Activated T-helper 17 cell treated with anti-CD3 and anti-CD28 coated beads, Interleukin-2, amount 50 U/mL, for 72 hours (primary cell): ENCODE data around the gene TMEM132E. TPM values are rescaled to one million over a fixed set of nuclear protein-coding genes. Genes with fewer than 3 reads are reported as not detected.

ENCODE experiments used
- ATAC-seq: fragments of 150-1000 bp; cut with Tn5 transposase; replicated peaks from 2 replicates; pipeline ENCODE4 v1.10.0; 2021; ENCODE audit warnings: mild to moderate bottlenecking, moderate library complexity
- H3K27ac Mint-ChIP-seq: one replicate; pipeline ENCODE4 v1.8.0; 2022; ENCODE audit warnings: mixed read lengths
- H3K27me3 Mint-ChIP-seq: one replicate; pipeline ENCODE4 v1.8.0; 2022; ENCODE audit warnings: mixed read lengths
- H3K36me3 Mint-ChIP-seq: one replicate; pipeline ENCODE4 v1.8.0; 2022; ENCODE audit warnings: low read depth, mild to moderate bottlenecking, mixed read lengths
- H3K4me1 Mint-ChIP-seq: one replicate; pipeline ENCODE4 v1.8.0; 2022; ENCODE audit warnings: mixed read lengths
- H3K4me3 Mint-ChIP-seq: one replicate; pipeline ENCODE4 v1.8.0; 2022; ENCODE audit warnings: mild to moderate bottlenecking, mixed read lengths
- H3K9me3 Mint-ChIP-seq: one replicate; pipeline ENCODE4 v1.8.0; 2022; ENCODE audit warnings: mixed read lengths
- total RNA-seq, 2 donors: library from RNA; stranded (reverse); gene quantifications; one replicate each; pipeline ENCODE4 v1.2.3, GENCODE V29; 2022

The TMEM132E gene
- total RNA-seq, 2 donors from 2014 or later = not detected

DNA sequence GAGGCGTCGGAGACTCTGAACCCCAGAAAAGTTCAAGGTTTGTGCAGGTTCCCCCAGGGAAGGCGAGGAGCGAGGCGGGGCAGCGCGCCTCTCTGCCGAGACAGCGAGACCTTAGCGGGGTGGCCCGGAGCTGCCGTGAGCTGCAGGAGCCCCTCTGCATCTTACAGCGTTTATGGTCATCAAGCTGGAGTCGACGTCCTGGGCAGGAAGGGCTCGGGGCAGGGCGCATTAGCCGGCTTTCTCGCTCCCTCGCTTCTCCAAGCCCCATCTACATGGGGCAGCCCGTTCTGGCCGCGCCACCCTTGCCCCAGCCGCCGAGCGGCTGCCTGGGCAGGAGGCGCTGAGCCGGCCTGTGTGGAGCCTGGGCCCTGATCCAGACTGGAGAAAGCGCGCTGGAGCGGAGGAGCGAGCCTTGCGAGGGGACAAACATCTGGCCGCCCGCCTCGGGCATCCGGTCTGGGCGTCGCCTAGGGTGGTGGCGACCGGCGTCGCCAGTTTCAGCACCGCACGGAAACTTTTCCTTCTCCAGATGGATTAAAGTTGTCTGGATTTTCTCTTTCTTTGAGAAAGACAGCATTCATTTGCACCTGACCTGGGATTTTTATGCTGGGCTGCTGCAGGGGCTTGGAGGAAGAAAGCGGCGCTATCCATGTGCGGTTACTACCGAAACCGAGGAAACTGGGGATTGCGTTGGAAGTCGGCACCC, 750 bp downstream of the TMEM132E start:
- H3K36me3 Mint-ChIP-seq = no peaks in the 10 kb centered on the region
- no peaks in the 10 kb centered on the region for H3K9me3 Mint-ChIP-seq
- peak; percentile 31 for ATAC-seq
- H3K27me3 Mint-ChIP-seq = peaks cover 63% of the 10 kb centered on the region
- peak overlapping the region; percentile 72 for H3K4me3 Mint-ChIP-seq
- no peaks in the 10 kb centered on the region for H3K4me1 Mint-ChIP-seq
- H3K27ac Mint-ChIP-seq = no peak overlapping the region

DNA sequence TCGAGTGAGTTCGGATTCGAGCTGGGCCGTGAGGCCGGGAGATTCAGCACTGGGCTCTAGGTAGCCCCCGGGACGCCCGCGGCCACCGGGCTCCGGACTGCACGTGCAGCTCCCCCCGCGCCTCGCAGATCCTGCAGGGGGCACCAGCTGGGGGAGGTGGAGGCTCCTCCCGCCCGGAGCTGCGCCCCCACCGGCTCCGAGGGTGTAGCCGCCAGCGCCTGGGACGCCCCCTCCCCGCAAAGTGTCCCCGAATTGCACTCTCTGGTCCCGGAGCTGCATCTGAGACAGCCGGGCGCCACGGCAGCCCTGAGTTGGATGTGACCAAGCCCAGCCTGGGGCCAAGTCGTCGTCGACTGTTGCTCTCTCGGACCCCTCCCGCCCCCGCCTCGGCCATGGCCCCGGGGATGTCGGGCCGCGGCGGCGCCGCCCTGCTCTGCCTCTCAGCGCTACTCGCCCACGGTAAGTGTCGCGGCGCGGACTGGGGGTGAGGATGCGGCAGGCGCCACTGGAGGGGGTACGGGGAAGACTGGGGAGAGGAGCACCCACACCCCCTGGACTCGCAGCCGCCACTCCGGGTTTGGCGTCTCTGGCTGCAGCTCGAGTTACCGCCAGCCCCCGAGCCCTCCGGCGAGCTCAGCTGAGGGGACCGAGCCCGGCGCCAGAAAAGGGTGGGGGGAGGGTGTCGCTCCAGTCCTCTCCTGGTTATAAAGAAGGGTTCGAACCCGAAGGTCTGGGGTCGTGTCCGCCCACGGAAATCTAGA, 1.5 kb downstream of the TMEM132E start:
- Mint-ChIP-seq H3K4me1 (no peaks in the 10 kb centered on the region), H3K36me3 (no peaks in the 10 kb centered on the region), H3K27ac (no peak overlapping the region), H3K9me3 (no peaks in the 10 kb centered on the region), H3K27me3 (peaks cover 62% of the 10 kb centered on the region), H3K4me3 (peak overlapping the region; percentile 72)
- no peak for ATAC-seq

DNA sequence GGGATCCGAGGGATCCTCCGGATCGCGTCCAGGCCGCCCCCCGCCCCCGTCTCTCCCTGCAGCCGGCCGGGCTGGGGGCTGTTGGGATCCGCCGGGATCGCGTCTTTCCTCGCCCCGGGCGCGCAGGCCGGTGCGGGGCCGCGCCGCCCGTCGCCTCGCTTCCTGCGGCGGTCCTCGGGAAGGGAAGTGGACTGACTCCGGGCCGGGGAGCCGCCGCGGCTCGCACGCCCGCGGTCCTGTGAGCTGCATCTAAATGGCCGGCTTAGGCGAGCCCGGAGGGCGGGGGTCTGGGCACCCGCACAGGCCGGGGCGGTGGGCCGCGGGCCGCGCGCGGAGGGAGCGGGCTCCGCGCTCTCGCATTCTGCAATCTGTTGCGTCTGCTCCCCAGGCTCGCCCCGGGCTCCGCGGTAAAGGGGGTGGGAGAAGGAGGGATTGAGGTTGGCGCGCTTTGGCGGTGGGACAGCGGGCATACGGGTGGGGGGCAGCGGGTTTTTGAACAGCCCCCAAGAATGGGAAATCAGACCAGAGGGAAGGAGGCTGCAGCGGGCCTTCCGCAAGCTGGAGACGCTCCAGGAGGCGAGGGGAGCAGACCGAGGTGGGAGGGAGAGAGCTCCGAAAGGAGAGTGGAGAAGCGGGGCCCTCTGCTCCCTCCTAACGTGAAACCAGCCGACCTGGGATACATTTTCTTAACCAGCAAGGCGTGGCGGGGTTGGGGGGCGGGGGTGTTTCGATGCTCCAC, 2.2 kb downstream of the TMEM132E start:
- Mint-ChIP-seq H3K27ac (no peak overlapping the region), H3K9me3 (no peaks in the 10 kb centered on the region), H3K4me1 (no peaks in the 10 kb centered on the region), H3K36me3 (no peaks in the 10 kb centered on the region), H3K4me3 (no peak overlapping the region), H3K27me3 (peaks cover 60% of the 10 kb centered on the region)
- no peak for ATAC-seq

DNA sequence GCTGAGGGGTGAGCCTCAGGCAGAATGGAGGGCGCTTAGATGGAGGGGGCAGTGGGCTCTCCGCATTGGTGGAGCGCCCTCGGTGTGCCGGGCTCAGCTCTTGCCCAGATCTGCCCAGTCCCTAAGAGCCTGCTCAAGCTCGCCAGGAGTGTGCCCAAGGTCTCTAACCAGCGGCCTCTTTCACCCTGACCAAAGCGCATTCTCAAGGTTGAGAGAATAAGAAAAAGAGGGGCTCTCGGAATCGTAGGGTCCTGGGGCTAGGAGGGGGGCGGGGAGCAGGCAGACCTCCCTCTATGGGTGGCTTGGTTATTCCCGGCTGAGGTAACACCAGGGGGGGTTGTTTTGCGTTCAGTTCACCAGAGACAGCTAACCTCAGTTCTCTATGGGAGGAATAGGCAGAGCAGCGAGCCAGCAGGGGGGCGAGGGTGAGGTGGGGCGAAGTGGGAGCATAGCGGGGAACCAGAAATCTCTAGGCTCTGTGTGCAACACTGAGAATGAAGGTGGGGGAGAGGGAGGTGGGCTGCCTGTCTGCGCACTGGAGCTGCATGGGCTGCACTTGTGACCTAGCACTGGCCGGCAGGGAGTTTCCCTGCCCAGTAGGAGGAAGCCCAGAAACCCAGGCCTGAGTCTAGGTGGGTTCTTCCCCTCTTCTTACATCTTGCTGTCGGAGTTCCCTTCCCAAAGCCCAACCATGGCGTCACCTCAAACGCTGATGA, 3.0 kb downstream of the TMEM132E start:
- Mint-ChIP-seq H3K9me3 (no peaks in the 10 kb centered on the region), H3K4me1 (no peaks in the 10 kb centered on the region), H3K4me3 (no peak overlapping the region), H3K27ac (no peak overlapping the region), H3K36me3 (no peaks in the 10 kb centered on the region), H3K27me3 (peaks cover 53% of the 10 kb centered on the region)
- no peak for ATAC-seq

DNA sequence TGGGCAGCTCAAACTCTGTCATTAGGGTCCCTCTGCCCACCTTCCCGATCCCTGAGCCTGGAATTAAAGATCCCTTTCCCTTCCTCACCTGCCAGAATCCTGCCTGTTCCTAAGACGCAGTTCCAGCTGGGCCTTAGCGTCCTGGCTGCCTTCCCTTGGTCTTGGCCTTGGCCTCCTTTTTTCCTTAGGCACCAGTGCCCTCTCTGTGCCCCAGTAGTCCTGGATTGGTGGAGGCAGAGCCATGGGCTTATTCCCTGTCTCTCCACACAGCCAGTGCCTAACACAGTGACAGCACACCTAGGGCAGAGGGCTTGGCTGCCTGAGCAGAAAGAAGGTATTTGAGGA, 3.5 kb downstream of the TMEM132E start:
- no peak overlapping the region for H3K27ac Mint-ChIP-seq
- H3K27me3 Mint-ChIP-seq = peaks cover 49% of the 10 kb centered on the region
- no peaks in the 10 kb centered on the region for H3K4me1 Mint-ChIP-seq
- no peak overlapping the region for H3K4me3 Mint-ChIP-seq
- no peaks in the 10 kb centered on the region for H3K36me3 Mint-ChIP-seq
- no peaks in the 10 kb centered on the region for H3K9me3 Mint-ChIP-seq
- no peak for ATAC-seq

DNA sequence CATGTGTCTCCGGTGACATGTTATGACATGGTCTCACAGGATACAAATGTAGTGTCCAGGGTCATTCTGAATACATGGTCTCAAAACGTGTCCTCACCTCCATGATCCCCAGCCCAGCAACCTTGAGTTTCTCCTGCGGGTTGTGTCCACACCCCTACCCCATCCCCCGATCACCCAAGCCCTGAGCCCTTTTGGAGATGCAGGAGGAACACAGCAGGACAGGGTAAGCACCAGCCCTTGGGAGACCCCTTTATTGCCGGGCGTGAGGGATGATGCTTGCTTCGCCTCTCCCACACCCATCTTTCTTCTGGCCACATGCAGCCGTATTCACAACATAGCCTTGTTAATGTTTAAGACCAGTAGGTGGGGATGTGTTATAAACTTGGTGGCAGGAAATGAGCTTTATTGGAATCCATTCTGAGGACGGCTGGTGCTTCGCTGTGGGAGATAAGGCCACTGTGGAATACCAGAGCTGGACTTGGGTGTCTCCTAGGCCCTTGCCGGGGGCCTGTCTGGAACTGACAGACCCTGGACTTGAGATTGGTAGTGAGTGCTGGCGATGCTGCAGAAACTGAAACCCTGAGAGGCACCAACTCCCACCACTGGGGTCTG, 5.5 kb downstream of the TMEM132E start:
- no peaks in the 10 kb centered on the region for H3K4me1 Mint-ChIP-seq
- peaks cover 45% of the 10 kb centered on the region for H3K27me3 Mint-ChIP-seq
- no peak overlapping the region for H3K4me3 Mint-ChIP-seq
- no peak for ATAC-seq
- no peak overlapping the region for H3K27ac Mint-ChIP-seq
- no peaks in the 10 kb centered on the region for H3K9me3 Mint-ChIP-seq
- H3K36me3 Mint-ChIP-seq = no peaks in the 10 kb centered on the region

DNA sequence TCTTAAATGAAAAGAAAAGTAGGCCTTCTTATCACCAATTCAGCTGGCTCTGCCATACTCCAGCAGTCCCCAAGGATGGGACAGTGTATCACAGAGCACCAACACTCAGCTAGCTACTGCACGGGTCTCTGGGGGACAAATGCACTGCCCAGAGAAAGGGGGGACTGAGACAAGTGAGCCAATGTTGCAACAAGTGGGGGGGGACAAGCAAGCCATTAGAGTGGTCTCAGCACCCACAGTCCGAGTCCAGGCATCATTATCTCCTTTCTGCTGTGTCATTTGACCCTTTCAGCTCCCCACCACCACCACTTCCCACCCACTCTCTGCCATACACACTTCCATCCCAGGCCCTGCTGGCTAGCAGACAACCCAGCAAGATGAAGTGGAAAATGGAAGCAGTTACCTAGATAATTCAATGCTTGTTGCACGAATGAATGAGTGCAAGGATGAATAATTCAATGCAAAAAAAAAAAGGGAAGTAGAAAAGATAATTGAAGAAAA, 7.0 kb downstream of the TMEM132E start:
- H3K27me3 Mint-ChIP-seq = peaks cover 51% of the 10 kb centered on the region
- ATAC-seq = no peak
- H3K27ac Mint-ChIP-seq = no peak overlapping the region
- H3K36me3 Mint-ChIP-seq = no peaks in the 10 kb centered on the region
- H3K4me3 Mint-ChIP-seq = no peak overlapping the region
- no peaks in the 10 kb centered on the region for H3K4me1 Mint-ChIP-seq
- no peaks in the 10 kb centered on the region for H3K9me3 Mint-ChIP-seq

DNA sequence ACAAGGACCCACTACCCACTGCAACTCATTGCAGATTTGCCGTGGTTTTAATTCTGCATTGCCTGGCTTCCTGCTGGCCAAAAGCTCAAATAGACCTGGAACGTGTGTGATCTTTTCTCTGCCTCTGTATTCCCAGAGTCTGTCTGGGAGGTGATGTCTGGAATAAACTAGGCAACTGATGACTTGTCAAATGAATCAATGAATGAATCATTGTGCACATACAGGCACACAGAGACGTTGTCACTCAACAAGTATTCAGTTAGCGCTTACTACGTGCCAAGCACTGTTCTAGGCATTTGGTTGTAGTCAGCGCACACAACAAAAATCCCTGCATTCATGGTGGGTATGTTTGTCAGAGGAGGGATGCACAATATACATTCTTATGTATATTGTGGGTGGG, 8.9 kb downstream of the TMEM132E start:
- no peak overlapping the region for H3K27ac Mint-ChIP-seq
- no peak overlapping the region for H3K4me3 Mint-ChIP-seq
- no peak for ATAC-seq
- H3K4me1 Mint-ChIP-seq = no peaks in the 10 kb centered on the region
- peaks cover 43% of the 10 kb centered on the region for H3K27me3 Mint-ChIP-seq
- H3K36me3 Mint-ChIP-seq = no peaks in the 10 kb centered on the region
- H3K9me3 Mint-ChIP-seq = no peaks in the 10 kb centered on the region

DNA sequence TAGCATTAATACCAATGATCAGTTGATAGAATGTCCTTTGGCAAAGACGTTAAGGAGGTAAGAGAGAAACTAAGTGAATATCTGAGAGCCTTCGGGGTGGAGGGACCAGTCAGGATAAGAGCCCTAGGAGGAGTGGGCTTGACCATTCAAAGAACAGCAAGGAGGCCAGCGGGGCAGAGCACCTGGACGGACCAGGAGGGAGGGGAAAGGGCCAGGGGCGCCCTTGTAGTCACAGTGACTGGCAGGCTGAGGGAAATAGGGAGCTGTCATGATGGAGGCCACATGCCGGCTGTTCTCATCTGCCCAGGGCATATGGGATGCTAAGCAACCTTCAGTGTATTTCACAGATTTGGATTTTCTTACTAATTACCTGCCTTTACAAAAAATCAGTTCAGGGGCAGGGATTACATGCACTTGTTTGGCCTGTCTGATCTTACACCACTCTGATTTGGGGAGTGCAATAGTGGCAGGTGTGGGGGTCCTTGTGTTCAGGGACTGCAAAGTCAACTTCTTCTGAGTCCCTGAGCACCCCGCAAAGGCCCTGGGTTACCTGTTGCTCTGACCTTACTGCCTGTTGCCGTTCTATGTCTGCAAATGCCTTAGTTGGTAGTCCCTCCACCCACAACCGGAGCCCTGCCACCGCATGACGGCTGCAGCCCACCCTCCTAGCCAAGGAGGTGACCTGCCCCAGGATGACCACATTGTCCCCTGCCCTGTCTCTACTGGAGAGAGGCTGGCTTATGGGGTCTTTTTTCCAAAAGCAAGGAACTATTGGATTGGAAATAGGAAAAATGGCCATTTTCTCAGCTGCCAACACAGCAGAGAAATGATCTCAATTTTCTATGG, 10.0 kb downstream of the TMEM132E start:
- Mint-ChIP-seq H3K9me3 (no peaks in the 10 kb centered on the region), H3K36me3 (no peaks in the 10 kb centered on the region), H3K27ac (no peak overlapping the region), H3K27me3 (peaks cover 43% of the 10 kb centered on the region), H3K4me3 (no peak overlapping the region), H3K4me1 (peaks cover 5% of the 10 kb centered on the region)
- ATAC-seq = no peak

DNA sequence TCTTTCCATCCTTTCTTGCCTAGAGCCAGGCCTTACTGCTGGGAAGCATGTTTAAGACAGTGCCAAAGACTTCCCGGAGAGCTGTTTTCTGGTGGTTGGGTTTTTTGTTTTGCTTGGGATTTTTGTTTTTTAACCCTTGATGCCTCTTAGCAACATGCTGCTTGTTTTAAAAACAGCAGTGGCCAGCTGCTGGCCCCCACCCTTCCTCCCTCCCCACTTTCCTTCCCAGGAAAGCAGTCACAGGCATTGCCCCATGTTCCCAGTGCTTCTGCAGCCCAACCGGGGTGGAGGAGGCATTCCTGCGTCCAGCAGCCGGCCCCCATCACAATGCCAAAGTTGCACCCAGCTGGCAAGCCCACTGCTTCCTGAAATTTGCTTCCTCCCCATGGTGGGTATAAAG, 12.6 kb downstream of the TMEM132E start:
- Mint-ChIP-seq H3K9me3 (no peaks in the 10 kb centered on the region), H3K4me3 (no peak overlapping the region), H3K27me3 (peaks cover 46% of the 10 kb centered on the region), H3K27ac (no peak overlapping the region), H3K36me3 (no peaks in the 10 kb centered on the region), H3K4me1 (peaks cover 5% of the 10 kb centered on the region)
- ATAC-seq = no peak

DNA sequence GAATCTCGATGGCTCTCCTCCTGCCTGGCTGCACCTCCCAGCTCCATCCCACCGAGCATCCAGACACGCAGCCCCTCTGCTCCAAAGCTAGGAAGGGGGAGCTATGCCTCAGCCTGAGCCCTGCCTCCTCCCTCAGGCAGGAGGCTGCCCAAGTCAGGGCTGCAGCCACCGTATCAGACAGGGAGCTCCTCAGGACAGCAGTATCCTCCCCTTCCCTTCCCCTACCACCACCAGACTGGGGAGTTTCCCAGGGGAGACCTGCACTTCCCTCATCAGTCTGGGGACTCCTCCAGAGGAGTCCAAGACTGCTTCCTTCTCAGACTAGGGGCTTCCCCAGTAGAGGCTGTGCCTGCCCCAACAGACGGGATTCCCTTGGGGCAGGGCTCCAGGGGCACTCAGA, 17.5 kb downstream of the TMEM132E start:
- Mint-ChIP-seq H3K27me3 (peaks cover 44% of the 10 kb centered on the region), H3K4me1 (peaks cover 5% of the 10 kb centered on the region), H3K36me3 (no peaks in the 10 kb centered on the region), H3K27ac (no peak overlapping the region), H3K4me3 (no peak overlapping the region), H3K9me3 (no peaks in the 10 kb centered on the region)
- no peak for ATAC-seq

DNA sequence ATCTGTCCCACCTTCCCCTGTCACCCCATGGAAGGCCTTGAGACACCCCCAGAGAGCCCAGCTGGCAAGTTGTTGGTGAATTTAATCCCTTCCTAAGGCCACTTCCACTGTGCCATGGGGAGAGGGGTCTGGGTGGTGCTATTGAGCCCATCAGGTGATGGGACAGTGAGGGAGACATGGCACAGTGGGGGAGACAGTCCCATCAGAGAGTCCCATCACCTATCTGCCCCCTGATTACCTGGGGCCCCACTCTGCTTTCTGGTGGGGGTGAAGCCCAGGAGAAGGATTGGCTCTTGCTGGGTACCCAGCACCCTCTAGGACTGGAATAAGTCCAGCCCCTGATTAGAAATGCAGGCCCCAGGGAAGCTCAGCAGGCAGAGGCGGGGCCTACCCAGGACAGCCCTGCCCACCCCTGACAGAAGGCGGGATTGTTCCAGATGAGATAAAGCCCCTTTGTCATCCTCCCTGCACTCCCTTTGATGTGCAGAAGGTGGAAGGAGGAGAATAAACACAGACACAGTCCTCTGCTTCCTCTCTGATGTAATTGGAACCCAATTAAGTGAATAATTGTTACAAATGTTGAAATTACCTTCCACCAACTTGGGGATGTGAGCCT, 18.9 kb downstream of the TMEM132E start:
- no peaks in the 10 kb centered on the region for H3K36me3 Mint-ChIP-seq

DNA sequence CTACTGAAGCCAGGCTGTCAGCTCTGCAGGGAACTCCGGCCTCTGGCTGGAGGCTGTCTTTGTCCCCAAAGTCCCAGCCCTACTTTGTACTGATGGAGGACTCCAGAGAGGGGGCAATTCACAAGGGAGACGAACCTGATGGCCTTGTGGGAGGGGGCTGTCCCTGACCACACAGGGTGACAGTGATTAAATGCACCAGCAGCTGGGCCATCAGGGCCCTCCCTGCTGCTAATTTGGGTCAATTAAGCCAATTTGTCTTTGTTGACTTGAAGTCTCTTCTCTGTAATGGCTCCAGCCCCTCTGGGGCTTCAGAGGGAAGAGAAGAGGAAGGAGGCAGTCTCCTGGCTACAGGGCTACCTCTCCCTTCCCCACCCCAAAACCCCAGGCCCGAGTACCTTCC, 22.0 kb downstream of the TMEM132E start:
- H3K9me3 Mint-ChIP-seq = no peaks in the 10 kb centered on the region
- H3K36me3 Mint-ChIP-seq = no peaks in the 10 kb centered on the region
- no peak for ATAC-seq
- H3K27ac Mint-ChIP-seq = no peak overlapping the region
- H3K4me3 Mint-ChIP-seq = no peak overlapping the region
- no peaks in the 10 kb centered on the region for H3K4me1 Mint-ChIP-seq
- H3K27me3 Mint-ChIP-seq = peaks cover 32% of the 10 kb centered on the region

More for the DNA sequence above, 18.9 kb downstream of the TMEM132E start:
- no peak overlapping the region for H3K27ac Mint-ChIP-seq
- H3K4me3 Mint-ChIP-seq = no peak overlapping the region
- no peaks in the 10 kb centered on the region for H3K9me3 Mint-ChIP-seq
- no peak for ATAC-seq
- peaks cover 39% of the 10 kb centered on the region for H3K27me3 Mint-ChIP-seq
- H3K4me1 Mint-ChIP-seq = peaks cover 5% of the 10 kb centered on the region
